Neural cell (in vitro differentiated cells): ENCODE results near the gene TYMP. TPM values are rescaled to one million over a fixed set of nuclear protein-coding genes. Genes with fewer than 3 reads are reported as not detected.

Experiments used
- H2AFZ ChIP-seq: fragments of 200-600, 300-800 bp; sonication (generic), shearing (Covaris generic); 2 replicates; pipeline ENCODE4 v1.6.0; 2014; ENCODE audit warnings: low read depth, mild to moderate bottlenecking, antibody characterized with exemption, low read length, moderate library complexity
- H3F3A ChIP-seq: fragments of 200-600 bp; shearing (Covaris generic); 2 replicates; pipeline ENCODE4 v1.6.1; 2016; ENCODE audit warnings: mild to moderate bottlenecking, moderate library complexity, mixed read lengths, antibody characterized with exemption, low read length; ENCODE audit not compliant: insufficient read depth, poor library complexity, severe bottlenecking
- H3K27ac ChIP-seq: fragments of 200-600, 300-800 bp; sonication (generic), shearing (Covaris generic); 2 replicates; pipeline ENCODE4 v1.5.1; 2014; ENCODE audit warnings: mild to moderate bottlenecking, low read length, moderate library complexity
- H3K27me3 ChIP-seq: fragments of 300-800, 200-600 bp; sonication (generic), shearing (Covaris generic); 2 replicates; pipeline ENCODE4 v1.6.0; 2014; ENCODE audit warnings: mild to moderate bottlenecking, low read depth, low read length, moderate library complexity; ENCODE audit not compliant: insufficient read depth
- H3K36me3 ChIP-seq: fragments of 300-800, 200-600 bp; sonication (generic), shearing (Covaris generic); 2 replicates; pipeline ENCODE4 v1.5.1; 2014; ENCODE audit warnings: mild to moderate bottlenecking, antibody characterized with exemption, low read length, moderate library complexity; ENCODE audit not compliant: insufficient read depth
- H3K4me2 ChIP-seq: fragments of 300-800, 200-600 bp; sonication (generic), shearing (Covaris generic); 2 replicates; pipeline ENCODE4 v1.6.0; 2014; ENCODE audit warnings: mild to moderate bottlenecking, low read length
- H3K4me3 ChIP-seq: fragments of 300-800, 200-600 bp; sonication (generic), shearing (Covaris generic); 2 replicates; pipeline ENCODE4 v1.5.1; 2014; ENCODE audit warnings: mild to moderate bottlenecking, low read length, moderate library complexity
- H3K79me2 ChIP-seq: fragments of 200-600 bp; shearing (Covaris generic); replicated peaks from 2 replicates; pipeline ENCODE4 v1.6.0; 2014; ENCODE audit warnings: mild to moderate bottlenecking, low read length, moderate library complexity; ENCODE audit not compliant: insufficient read depth
- H3K9ac ChIP-seq: fragments of 300-800, 200-600 bp; sonication (generic), shearing (Covaris generic); 2 replicates; pipeline ENCODE4 v1.6.1; 2016; ENCODE audit warnings: mild to moderate bottlenecking, low read length, mixed read lengths
- H3K9me2 ChIP-seq: fragments of 200-600 bp; shearing (Covaris generic); 2 replicates; pipeline ENCODE4 v1.6.1; 2016; ENCODE audit warnings: mild to moderate bottlenecking, low read length, mixed read lengths; ENCODE audit not compliant: insufficient read depth
- H3K9me3 ChIP-seq: fragments of 200-600, 300-800 bp; sonication (generic), shearing (Covaris generic); 2 replicates; pipeline ENCODE4 v1.6.1; 2016; ENCODE audit warnings: mild to moderate bottlenecking, mixed run types, low read length, moderate library complexity, mixed read lengths
- H4K20me1 ChIP-seq: fragments of 200-600 bp; shearing (Covaris generic); 2 replicates; pipeline ENCODE4 v1.6.1; 2016; ENCODE audit warnings: mild to moderate bottlenecking, mixed run types; ENCODE audit not compliant: insufficient read depth
- EP300 ChIP-seq: fragments of 450-650 bp; conservative IDR thresholded peaks from 2 replicates; pipeline ENCODE4 v1.6.1; 2014; ENCODE audit warnings: antibody characterized with exemption, mild to moderate bottlenecking, moderate library complexity; ENCODE audit not compliant: poor library complexity, severe bottlenecking
- EZH2 ChIP-seq: fragments of 200-600, 300-800 bp; shearing (Covaris generic), sonication (generic); IDR thresholded peaks from 2 replicates; pipeline ENCODE4 v1.6.1; 2014; ENCODE audit warnings: antibody characterized with exemption, low read length, borderline replicate concordance, mild to moderate bottlenecking; ENCODE audit not compliant: insufficient read depth, poor library complexity, severe bottlenecking
- MXI1 ChIP-seq: fragments of 450-650 bp; conservative IDR thresholded peaks from 2 replicates; pipeline ENCODE4 v1.6.1; 2014; ENCODE audit warnings: antibody characterized with exemption, mild to moderate bottlenecking; ENCODE audit not compliant: poor library complexity, severe bottlenecking
- POLR2AphosphoS5 ChIP-seq: IDR thresholded peaks from 2 replicates; pipeline ENCODE4 v1.6.1; 2012
- RAD21 ChIP-seq: fragments of 450-650 bp; conservative IDR thresholded peaks from 2 replicates; pipeline ENCODE4 v1.6.1; 2014; ENCODE audit warnings: antibody characterized with exemption, mild to moderate bottlenecking, moderate library complexity
- REST ChIP-seq: IDR thresholded peaks from 2 replicates; pipeline ENCODE4 v1.6.1; 2012; ENCODE audit warnings: borderline replicate concordance
- SMC3 ChIP-seq: fragments of 450-650 bp; conservative IDR thresholded peaks from 2 replicates; pipeline ENCODE4 v1.6.1; 2014; ENCODE audit warnings: antibody characterized with exemption, mild to moderate bottlenecking, moderate library complexity; ENCODE audit not compliant: poor library complexity
- TAF1 ChIP-seq: IDR thresholded peaks from 2 replicates; pipeline ENCODE4 v1.6.1; 2012; ENCODE audit warnings: low read depth
- polyA plus RNA-seq: library from polyadenylated mRNA; depleted of rRNA; stranded (reverse); fragments of >200 nt; gene quantifications from 2 replicates; pipeline ENCODE4 v1.2.3, GENCODE V29; 2014
- TF ChIP-seq, protein P1 (sequence below): fragments of 450-650 bp; IDR thresholded peaks from 2 replicates; pipeline ENCODE4 v1.5.1; 2014; ENCODE audit warnings: antibody characterized with exemption, mild to moderate bottlenecking, moderate library complexity; ENCODE audit not compliant: poor library complexity, severe bottlenecking

TYMP gene
- polyA plus RNA-seq, 1 donor from 2014 or later: 0.87 TPM

DNA sequence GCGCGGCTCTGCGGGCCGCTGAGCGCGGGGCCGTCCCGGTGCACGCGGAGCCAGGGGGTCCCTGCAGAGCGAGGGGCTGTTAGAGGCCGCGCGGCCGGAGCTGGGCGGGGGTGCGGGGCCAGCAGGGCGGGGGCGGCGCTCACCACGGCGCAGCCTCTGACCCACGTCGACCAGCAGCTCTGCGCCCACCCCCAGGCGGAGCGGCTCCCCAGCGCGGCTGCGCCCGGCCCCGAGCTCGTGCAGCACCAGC lies 4.0 kb downstream of the TYMP start:
- H2AFZ ChIP-seq: no peak overlapping the region
- H3K4me3 ChIP-seq: peak overlapping the region; percentile 95
- H3K9ac ChIP-seq: peak overlapping the region; percentile 81
- no peak overlapping the region for H3K4me2 ChIP-seq
- no peaks in the 10 kb centered on the region for H3K9me3 ChIP-seq
- H3K27ac ChIP-seq: peak overlapping the region; percentile 75
- H3F3A ChIP-seq: no peaks in the 10 kb centered on the region
- H4K20me1 ChIP-seq: no peaks in the 10 kb centered on the region
- H3K9me2 ChIP-seq: no peaks in the 10 kb centered on the region
- TF ChIP-seq MXI1: no peak
- TF ChIP-seq, protein P1, sequence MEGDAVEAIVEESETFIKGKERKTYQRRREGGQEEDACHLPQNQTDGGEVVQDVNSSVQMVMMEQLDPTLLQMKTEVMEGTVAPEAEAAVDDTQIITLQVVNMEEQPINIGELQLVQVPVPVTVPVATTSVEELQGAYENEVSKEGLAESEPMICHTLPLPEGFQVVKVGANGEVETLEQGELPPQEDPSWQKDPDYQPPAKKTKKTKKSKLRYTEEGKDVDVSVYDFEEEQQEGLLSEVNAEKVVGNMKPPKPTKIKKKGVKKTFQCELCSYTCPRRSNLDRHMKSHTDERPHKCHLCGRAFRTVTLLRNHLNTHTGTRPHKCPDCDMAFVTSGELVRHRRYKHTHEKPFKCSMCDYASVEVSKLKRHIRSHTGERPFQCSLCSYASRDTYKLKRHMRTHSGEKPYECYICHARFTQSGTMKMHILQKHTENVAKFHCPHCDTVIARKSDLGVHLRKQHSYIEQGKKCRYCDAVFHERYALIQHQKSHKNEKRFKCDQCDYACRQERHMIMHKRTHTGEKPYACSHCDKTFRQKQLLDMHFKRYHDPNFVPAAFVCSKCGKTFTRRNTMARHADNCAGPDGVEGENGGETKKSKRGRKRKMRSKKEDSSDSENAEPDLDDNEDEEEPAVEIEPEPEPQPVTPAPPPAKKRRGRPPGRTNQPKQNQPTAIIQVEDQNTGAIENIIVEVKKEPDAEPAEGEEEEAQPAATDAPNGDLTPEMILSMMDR: peak; percentile 20
- peaks cover 14% of the 10 kb centered on the region for H3K27me3 ChIP-seq
- H3K36me3 ChIP-seq: no peaks in the 10 kb centered on the region
- H3K79me2 ChIP-seq: no peaks in the 10 kb centered on the region

DNA sequence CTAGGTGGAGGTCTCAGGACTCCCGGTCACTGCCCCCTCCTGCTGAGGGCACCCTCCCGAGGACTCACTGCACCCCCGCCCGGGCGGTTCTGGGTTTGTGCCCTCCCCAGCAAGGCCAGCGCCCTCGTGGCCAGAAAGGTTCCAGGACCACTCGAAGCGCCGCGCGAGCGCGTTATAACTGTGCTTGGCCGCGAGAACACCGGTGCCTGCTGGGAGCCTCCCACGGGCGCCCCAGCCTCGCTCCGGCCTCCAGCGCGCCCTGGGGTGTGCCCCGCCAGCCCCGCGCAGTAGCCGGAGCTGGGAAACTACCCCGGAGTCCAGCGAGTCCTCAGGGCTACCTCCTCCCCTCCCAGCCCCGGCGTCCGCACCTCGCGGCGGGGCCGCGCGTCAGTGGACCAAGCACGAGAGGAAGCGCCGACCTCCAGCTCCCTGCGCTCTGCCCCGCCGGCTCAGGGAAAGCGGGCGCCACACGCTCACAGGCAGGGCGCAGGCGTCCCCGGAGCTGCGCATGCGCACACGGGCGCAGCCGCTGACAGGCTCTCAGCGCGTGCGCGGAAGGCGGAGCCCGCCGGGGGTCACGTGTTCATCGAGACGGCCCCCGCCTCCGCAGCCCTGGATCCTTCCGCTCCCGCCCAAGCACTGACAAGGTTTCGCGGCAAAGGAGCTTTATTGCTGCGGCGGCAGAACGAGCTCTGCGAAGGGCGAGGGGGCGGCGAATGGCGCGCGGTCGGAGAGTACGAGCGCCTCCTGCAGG lies 4.5 kb downstream of the TYMP start, which contains the start of gene SCO2:
Gene SCO2 (minus strand): TSS at position 495 of the 754 bp plus-strand sequence. CDS start 1,187 bp downstream, outside the sequence.
- Histone ChIP-seq H3K36me3 (no peaks in the 10 kb centered on the region), H3K9ac (peak within 1 kb of the TSS; percentile 81), H3K9me3 (no peaks in the 10 kb centered on the region), H3K27me3 (peaks cover 9% of the 10 kb centered on the region), H3K4me2 (peak within 1 kb of the TSS; percentile 88), H4K20me1 (no peaks in the 10 kb centered on the region), H2AFZ (peak within 1 kb of the TSS; percentile 27), H3K27ac (peak within 1 kb of the TSS; percentile 75), H3K79me2 (no peaks in the 10 kb centered on the region), H3K4me3 (peak within 1 kb of the TSS; percentile 95), H3F3A (no peaks in the 10 kb centered on the region), H3K9me2 (no peaks in the 10 kb centered on the region)
- TF ChIP-seq, protein P1: peak; percentile 73
- TF ChIP-seq POLR2AphosphoS5: peak; percentile 89
- TF ChIP-seq RAD21: peak; percentile 62
- TF ChIP-seq EZH2: no peak
- TF ChIP-seq REST: no peak
- TF ChIP-seq SMC3: peak; percentile 47
- TF ChIP-seq EP300: peak; percentile 47
- peak; percentile 84 for TF ChIP-seq MXI1
- peak; percentile 86 for TF ChIP-seq TAF1
